Measurements from ENCODE around the gene ITSN1.

GRCh38 chr21:33783187-33783979 is 141.1 kb downstream of the ITSN1 start:
- TF ChIP-seq SRF (IDR thresholded peaks at IDR 0.05; ENCODE audit: low read depth, low read length) (no peak), MTF1 (CRISPR knock-in tag; IDR thresholded peaks at IDR 0.05) (no peak), FOXM1 (CRISPR knock-in tag; IDR thresholded peaks at IDR 0.05) (no peak)
